ENCODE data around the gene ADAMTS18. TPM values are rescaled to one million over a fixed set of nuclear protein-coding genes. Genes with fewer than 3 reads are reported as not detected.

ADAMTS18 gene
- total and polyA plus RNA-seq, 4 donors, result under 0.01 to 0.17 TPM; not detected in 2

DNA sequence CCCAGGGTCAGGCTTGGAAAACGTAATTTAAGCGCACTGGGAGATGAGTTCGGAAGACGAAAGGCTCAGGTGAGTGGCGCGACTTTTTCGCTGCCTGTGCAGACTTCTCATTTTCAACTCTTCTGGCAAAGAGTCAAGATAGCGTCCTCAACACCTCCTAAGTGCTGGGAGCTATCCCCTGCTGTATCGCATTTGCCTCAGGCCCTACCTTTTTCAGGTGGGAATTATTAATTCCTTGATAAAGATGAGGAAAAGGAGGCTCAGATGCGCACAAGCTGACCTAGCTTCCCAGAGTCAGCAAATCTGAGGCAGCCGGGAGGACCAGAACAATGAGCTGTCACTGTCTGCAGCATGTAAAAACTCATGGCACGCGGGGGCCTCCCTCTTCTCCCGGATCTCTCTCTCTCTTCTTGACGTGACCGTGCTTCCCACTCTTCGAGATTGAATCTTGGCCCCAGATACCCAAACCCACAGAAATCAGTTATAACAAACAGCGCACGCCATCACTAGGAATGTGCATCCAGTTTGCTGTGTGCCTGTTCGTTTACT lies 512 bp upstream of the ADAMTS18 start (continued):
- no peak for TF ChIP-seq CTCF (IDR thresholded peaks at IDR 0.05; ENCODE audit: low read depth, low read length, missing input control)
- TF ChIP-seq FOXA1 (IDR thresholded peaks at IDR 0.05), result no peak
- TF ChIP-seq SP1 (IDR thresholded peaks at IDR 0.05), result no peak
- no peak for TF ChIP-seq REST (IDR thresholded peaks at IDR 0.05)
- TF ChIP-seq NR2F2 (IDR thresholded peaks at IDR 0.05), result no peak
- no peak for TF ChIP-seq HNF4G (IDR thresholded peaks at IDR 0.05)
- no peak for TF ChIP-seq YY1 (IDR thresholded peaks at IDR 0.05)

DNA sequence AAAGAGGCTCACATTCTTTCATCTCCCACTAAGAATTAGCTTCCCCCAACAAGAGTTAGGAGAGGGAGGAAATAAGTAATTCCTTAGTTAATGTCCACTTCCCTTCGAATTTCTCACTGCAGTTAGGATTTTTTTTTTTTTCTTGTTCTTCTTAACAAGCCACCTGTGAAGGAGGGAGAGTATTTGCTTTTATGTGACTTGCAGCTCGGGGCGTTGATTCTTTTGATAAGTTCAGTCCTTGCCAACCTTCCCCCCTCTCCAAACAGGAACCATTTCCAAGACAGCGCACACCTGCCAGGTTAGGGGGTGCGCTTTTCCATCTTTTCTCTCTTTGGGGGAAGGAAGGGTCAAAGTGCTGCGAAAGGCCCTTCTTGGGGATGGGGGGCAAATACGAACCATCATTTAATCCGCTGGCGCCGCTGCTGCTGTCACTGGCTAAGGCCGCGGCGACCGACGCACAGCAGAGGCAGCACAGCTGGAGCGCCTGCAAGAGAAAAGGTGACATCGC lies 758 bp downstream of the ADAMTS18 start:
- H3K36me3 ChIP-seq (ENCODE audit: control insufficient read depth in 4 of 4, insufficient read depth in 3 of 4, low read depth in 1 of 4, low read length in 3 of 4), result no peaks in the 10 kb centered on the region
- no peak for DNase-seq (ENCODE audit: low spot score)
- TF ChIP-seq RAD21 (IDR thresholded peaks at IDR 0.05) (no peak), REST (IDR thresholded peaks at IDR 0.05) (no peak), HNF4G (IDR thresholded peaks at IDR 0.05) (no peak), RXRA (IDR thresholded peaks at IDR 0.05) (no peak), MAX (IDR thresholded peaks at IDR 0.05) (no peak), TAF1 (conservative IDR thresholded peaks at IDR 0.05) (no peak), ZBTB33 (IDR thresholded peaks at IDR 0.05) (no peak), NR2F2 (IDR thresholded peaks at IDR 0.05) (no peak)
- TF ChIP-seq, protein P1, sequence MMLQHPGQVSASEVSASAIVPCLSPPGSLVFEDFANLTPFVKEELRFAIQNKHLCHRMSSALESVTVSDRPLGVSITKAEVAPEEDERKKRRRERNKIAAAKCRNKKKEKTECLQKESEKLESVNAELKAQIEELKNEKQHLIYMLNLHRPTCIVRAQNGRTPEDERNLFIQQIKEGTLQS (IDR thresholded peaks at IDR 0.05), result no peak
- H3K4me1 ChIP-seq (ENCODE audit: control insufficient read depth in 4 of 4, insufficient read depth in 4 of 4, low read length in 3 of 4), result no peaks in the 10 kb centered on the region
- H3K9ac ChIP-seq (ENCODE audit: low read depth in 1 of 2, low read length in 2 of 2), result no peak overlapping the region
- H3K27ac ChIP-seq (ENCODE audit: low read depth in 1 of 2, low read length in 2 of 2), result no peak overlapping the region
- peaks cover 0 to 18% (median 5%) of the 10 kb centered on the region in 4 donors for H3K27me3 ChIP-seq (ENCODE audit: control insufficient read depth in 4 of 4, insufficient read depth in 4 of 4, low read length in 3 of 4)
- WGBS, result 3% methylated on average over 17 of the region's 17 CpGs
- H3K9me3 ChIP-seq (ENCODE audit: control insufficient read depth in 4 of 4, low read length in 3 of 4), result no peaks in the 10 kb centered on the region
- H3K4me3 ChIP-seq (ENCODE audit: low read depth in 1 of 3, low read length in 3 of 3), result no peak overlapping the region

Data from liver (tissue), 9 donors.